Erythroblast (primary cell): Measurements from ENCODE around the gene UCKL1.

Source experiments
- DNase-seq, 2 experiments: peaks; one replicate each; lab custom pipeline; 2025; lab: John Stamatoyannopoulos, UW
- GATA1 ChIP-seq: IDR thresholded peaks from 2 replicates; pipeline ENCODE4 v1.6.1; 2011; ENCODE audit warnings: low read depth, mild to moderate bottlenecking, control low read depth, low read length, moderate library complexity
- POLR2A ChIP-seq: IDR thresholded peaks from 2 replicates; pipeline ENCODE4 v1.6.1; 2011; ENCODE audit warnings: mild to moderate bottlenecking, low read length

The UCKL1 gene

DNA sequence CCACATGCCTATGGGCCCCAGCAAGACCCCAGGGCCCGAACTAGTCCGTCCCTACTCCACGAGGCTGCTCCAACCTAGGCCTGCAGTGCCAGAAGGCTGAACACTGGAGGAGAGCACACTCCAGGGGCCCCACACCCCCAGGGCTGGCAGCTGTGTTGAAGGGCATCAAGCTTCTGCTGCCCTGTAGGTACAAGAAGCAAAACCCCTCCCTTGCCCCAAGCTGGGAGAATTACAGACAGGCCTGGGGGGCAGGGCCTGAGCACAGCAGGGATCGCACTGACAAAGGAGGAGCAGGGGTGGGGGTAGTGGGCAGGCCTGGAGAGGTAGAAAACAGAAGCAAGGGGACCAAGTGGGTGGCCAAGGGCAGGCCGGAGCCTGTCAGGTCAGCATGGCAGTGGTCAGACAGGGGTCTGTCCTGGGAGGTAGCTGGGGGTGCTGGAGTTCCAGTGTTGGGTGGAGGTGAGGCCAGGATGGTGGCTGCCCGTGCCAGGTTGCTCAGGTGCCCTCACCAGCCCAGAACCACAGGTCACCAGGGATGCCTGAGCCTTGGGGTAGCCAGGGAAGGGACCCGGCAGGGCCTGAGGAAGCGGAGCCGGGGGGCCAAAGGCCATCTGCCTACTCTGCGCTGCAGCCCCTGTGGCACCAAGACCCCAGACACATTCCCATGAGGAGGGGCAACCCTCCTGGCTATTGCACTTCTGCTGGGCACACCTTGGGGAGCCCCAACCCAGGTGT, 2.9 kb upstream of the UCKL1 start:
- TF ChIP-seq POLR2A, result no peak
- TF ChIP-seq GATA1, result no peak
- no peak for DNase-seq

- DNase-seq, result no peak
- TF ChIP-seq POLR2A, result no peak
Observed at GRCh38 chr20:63958471-63958870, 2.3 kb upstream of the UCKL1 start.

DNA sequence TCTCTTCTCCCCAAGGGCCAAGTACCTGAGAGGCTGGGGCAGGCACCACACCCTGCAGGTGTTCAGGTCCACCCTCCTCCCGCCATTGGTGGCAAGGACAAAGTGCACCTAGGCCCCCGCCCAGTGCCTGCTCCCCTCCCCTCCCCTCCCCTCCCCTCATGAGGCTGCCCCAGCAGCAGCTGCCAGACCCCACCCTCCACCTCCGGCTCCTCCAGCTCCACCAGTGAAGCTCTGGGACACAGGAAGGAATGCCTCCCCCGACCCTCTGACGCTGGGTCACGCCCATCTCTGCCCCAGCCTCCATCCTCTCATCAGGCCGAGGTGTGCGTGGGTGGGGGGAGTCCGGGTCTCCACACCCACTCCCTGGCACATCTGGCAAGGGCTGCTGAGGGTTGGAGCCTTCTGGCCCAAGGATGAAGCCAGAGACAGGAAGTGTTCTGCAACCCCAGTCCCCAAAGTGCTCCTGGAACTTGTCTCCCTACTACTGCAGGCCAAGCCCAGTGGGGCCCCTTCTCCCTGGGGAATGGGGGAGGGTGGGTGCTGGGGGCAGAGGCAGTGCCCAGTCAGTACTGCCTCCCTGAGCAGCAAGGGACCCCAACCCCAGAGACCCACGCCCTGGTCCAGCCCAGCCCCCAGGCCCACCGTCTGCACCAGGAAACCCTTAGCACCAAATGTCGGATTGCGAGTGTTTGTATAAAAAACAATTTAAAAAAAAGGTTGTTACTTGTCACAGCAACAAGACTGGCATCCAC, 1.6 kb upstream of the UCKL1 start:
- DNase-seq, result no peak
- TF ChIP-seq GATA1 (no peak), POLR2A (no peak)

- DNase-seq, result peak; percentile 68 to 73
- TF ChIP-seq GATA1 (no peak), POLR2A (peak; percentile 34)
Observed at GRCh38 chr20:63957004-63957689, 931 bp upstream of the UCKL1 start.

DNA sequence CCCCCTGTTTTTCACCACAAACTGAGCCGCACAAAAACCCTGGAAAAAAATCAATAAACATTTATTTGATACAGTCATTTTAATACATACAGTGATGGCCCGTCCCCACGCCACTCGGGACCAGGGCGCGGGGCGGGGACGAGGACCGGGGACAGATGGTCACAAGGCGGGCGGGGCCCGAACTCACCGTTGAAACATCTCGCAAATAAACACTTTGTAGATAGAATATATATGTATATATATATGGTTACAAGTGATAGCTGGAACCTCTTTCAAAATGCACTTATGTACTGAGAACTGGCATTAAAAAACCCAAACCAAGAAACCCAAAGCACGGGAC, 418 bp upstream of the UCKL1 start:
- TF ChIP-seq POLR2A (no peak), GATA1 (no peak)
- no peak for DNase-seq

- peak; percentile 73 to 75 for DNase-seq
- TF ChIP-seq POLR2A, result no peak
- no peak for TF ChIP-seq GATA1
Observed at GRCh38 chr20:63955281-63955826, 862 bp downstream of the UCKL1 start.

DNA sequence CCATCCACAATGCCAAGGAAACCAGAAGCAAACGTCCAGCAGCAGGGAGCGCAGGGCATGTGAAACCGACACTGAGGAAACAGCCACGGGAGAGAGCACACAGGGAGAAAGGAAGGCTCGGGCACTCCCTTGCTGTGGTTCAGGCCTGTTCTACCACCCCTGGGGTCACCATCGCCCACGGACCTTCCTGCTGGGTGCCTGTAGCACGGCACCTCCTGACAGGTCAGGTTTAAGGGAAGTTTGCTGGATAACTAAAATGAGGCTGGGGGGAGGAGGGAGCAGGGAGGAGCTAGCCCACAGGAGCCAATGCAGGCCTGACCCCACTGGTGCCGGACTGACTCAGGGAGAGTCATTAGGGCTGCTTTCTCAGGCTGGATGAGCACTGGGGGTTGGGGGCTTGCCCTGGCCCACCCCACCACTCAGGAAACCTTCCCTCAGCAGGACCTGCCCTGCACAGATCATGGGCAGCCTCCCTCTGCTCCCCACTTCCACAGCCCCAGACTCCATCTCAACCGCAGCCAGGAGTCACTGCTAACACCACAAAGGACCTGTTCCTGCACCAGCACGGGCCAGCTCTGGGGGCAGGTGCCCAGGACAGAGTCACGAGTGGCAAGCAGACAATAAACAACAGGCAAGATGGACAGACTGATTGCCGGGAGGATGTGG, 2.3 kb downstream of the UCKL1 start:
- no peak for DNase-seq
- TF ChIP-seq POLR2A, result no peak
- no peak for TF ChIP-seq GATA1

- DNase-seq, result no peak
- TF ChIP-seq GATA1, result no peak
- TF ChIP-seq POLR2A, result no peak
Observed at GRCh38 chr20:63952769-63953168, 3.4 kb downstream of the UCKL1 start.

DNA sequence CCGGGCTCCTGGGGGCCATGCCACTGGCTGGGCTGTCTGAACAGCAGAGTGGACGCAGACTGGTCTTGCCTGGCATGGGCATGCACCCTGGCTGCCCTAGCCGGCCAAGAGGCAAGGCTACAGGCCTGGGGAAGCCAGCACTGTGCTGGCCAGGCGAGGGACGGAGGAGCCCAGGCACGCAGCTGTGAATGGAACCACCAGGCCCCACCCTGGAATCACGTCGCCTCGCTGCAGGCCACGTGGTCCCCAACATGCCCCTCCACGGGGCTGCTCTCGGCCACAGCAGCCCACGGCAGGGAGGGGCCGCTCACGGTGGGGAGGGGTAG, 4.0 kb downstream of the UCKL1 start:
- TF ChIP-seq POLR2A, result no peak
- no peak for TF ChIP-seq GATA1
- no peak for DNase-seq

- no peak for DNase-seq
- TF ChIP-seq POLR2A (no peak), GATA1 (no peak)
Observed at GRCh38 chr20:63951398-63952209, 4.6 kb downstream of the UCKL1 start.

DNA sequence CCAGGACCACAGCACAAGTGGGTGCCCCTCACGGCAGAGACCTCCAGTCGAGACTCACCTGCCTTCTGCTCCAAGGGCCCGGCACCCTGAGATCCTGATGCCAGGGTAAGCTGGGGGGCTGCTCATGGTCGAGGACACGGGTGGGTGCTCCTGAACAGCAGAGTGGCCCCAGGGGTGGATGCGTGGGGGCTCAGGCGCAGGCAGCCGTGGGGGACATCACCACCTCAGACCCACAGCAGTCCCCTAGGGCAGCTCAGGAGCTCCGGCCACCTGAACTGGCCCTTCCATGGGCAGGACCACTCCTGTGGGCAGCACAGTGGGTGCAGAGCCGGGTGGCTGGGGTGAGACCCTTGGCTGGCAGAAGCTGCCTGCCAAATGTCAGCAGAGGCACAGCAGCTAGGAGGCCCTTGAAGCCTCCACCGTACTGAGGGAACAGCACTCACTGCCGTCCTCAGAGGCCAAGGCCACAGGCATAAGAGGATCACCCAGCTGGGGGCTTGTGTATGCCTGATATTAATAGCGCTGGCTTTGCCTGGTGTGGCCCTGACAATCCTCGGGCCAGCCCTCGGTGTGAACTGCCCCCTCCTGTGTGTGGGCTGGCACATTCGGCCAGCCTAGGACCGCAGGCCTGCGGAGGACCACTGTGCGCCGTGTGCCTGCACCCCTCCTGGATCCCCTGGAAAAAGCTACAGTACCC, 5.4 kb downstream of the UCKL1 start:
- no peak for TF ChIP-seq POLR2A

DNA sequence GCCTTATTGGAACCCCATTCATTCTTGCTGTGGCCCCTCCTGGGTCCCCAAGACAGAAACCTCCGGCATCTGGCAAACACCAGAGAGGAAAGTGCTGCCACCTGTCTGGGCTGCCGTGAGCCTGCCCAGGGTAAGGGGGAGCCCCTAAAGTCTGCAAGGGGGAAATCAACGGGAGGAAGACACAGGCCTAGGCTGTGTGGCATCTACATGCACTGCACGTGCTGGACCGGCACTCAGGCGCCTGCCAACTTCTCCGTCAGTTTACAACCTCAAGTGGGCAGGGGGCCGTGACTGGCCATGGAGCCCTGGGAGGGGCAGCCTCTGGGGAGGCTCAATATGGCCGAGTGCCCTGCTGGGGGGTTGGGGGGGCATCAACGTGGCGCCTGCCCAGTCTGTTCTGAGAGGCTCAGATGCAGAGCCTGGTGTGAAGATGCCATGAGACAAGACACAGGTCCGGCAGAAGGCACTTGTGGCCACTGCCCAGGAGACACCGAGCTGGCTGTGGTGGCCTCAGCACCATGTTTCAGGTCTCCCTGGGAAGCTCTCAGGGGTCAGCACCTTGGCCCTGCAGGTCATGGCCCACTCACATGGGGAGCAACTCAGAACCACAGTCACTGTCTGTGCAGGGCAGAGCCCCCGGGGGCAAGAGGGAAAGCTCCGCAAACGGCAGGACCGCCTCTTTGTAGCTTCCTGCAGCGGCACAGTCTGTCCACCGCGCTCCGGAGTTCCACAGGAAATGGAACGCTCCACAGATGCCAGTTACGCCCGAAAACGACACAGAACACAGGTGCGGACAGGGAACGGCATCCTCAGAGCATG, 8.4 kb downstream of the UCKL1 start:
- DNase-seq, result no peak
- TF ChIP-seq GATA1 (no peak), POLR2A (no peak)

More for the DNA sequence above, 5.4 kb downstream of the UCKL1 start:
- DNase-seq, result no peak
